Fibroblast of skin of right biceps (primary cell): Measurements from ENCODE around the gene ALOX15B.

ENCODE experiments used
- DNase-seq: peaks from one replicate; pipeline ENCODE4 v3.0.0-alpha.2; 2013

The ALOX15B gene

GRCh38 chr17:8084250-8084649 lies 45.4 kb downstream of the ALOX15B start:
- no peak for DNase-seq

GRCh38 chr17:8087075-8087951 lies 48.5 kb downstream of the ALOX15B start, which contains the start of gene ALOX12B:
TSS of gene ALOX12B (minus strand) at chr17:8087716. CDS start at chr17:8087442, 274 bp downstream.
- DNase-seq: no peak

- no peak for DNase-seq
Observed at GRCh38 chr17:8087952-8088230, 49.0 kb downstream of the ALOX15B start.

GRCh38 chr17:8089728-8090127 lies 50.9 kb downstream of the ALOX15B start:
- DNase-seq: no peak

- peak; percentile 7 for DNase-seq
Observed at GRCh38 chr17:8091033-8091687, 52.3 kb downstream of the ALOX15B start.

- no peak for DNase-seq
Observed at GRCh38 chr17:8095361-8095760, 56.5 kb downstream of the ALOX15B start.

- no peak for DNase-seq
Observed at GRCh38 chr17:8096541-8096940, 57.7 kb downstream of the ALOX15B start.
